ENCODE data around the gene OR10G6. TPM values are rescaled to one million over a fixed set of nuclear protein-coding genes. Genes with fewer than 3 reads are reported as not detected.

Gene OR10G6
- total RNA-seq (2022; extraction: Qiagen RNA extraction): not detected in 5 replicates

DNA sequence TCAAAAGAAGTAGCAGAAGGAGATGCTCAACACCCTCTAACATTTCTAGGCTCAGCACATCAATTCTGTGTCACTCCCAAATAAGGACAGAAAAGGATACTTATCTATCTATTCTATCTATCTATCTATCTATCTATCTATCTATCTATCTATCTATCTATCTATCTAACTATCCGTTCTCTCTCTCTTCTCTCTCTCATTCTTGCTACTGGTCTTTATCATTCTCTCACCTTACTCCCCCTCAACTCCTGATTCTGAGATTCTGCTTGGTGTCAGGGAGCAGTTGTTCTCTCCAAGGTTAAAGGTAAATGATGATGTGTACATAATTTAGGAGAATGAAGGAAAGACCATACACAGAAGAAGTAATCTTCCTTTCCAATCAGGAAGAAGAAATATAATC lies at the start of gene OR10G6:
OR10G6 (minus strand) TSS at position 43 of the 400 bp plus-strand sequence; CDS start at position 43, 0 bp downstream.

DNA sequence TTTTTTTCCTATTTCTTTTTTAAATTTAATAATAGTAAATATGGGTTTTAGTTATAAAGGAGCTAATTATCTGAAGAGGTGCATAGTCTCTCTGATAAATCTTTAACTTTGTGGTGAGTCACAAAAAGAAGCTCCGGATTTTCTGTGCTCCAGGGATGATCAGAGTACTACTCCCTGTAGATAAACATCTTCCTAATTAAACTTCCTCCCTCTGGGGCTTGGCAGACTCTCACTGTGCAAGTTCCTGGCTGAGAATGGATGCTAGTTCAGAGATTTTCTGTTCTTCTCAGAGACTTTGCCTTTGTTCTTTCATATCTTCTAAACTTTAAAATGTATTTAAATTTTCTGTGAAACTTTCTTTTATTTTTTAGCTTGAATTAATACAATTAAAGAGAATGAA lies 46.3 kb upstream of the OR10G6 start, which contains the start of gene OR10G7:
OR10G7 (minus strand) TSS at position 72 of the 400 bp plus-strand sequence. CDS start 2,324 bp downstream, outside the sequence.

GRCh38 chr11:124026498-124026897 lies 31.5 kb upstream of the OR10G6 start, which contains the start of gene OR10G8:
TSS of gene OR10G8 (plus strand) at chr11:124026798. CDS start at chr11:124029623, 2,825 bp downstream.

DNA sequence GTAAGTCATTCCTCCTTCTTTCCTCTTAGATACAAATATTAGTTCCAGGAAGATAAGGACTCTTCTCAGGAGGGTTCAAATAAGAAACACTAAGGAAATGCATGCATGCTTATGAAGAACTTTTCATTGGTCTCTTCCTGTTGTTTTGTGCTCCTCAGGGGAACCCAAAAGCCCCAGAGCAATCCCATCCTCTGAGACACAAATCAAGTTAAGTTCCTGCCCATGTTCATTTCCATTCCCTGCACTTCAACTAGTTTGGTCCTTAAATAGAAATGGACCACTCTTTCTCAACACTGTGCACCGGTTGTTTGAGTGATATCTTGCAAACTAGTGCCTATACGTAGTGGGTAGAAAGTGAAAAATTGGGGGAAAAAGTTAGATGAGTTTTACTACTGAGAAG lies 17.7 kb upstream of the OR10G6 start, which contains the start of gene OR10G4:
OR10G4 (plus strand) TSS at position 301 of the 400 bp plus-strand sequence. CDS start 2,578 bp downstream, outside the sequence.

DNA sequence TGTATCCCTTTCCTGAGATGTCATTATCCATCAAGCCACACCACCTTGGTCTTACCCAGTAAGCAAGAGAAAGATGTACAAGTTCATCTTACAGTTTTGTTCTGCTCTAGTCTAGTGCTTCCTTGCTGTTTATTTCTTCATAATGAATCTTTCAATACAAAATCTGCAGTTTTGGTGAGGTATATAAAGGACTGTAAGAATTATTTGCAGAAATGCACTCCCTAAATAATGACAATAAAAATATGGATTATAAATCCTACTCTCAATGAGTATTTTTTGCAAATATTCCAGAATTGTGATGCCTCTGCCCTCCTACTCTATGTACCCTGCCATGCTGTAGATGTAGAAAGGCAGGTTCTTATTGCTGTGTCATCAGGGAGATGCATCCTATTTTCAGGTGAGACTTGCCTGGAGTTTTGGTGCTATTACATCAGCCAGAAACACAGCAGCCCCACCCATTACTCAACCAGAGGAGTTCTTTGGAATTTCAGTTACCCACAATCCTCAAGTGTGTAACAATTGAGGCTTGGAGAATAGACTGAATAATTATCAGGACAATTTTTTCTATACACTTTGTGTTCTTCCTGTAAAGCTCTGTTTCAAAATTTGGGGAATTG lies 17.1 kb downstream of the OR10G6 start, which contains the start of gene OR10S1:
OR10S1 (minus strand) TSS at position 51 of the 617 bp plus-strand sequence. CDS start 117 bp downstream, outside the sequence.

Other genes with a start within 250 kb of the OR10G6 start
- gene OR6X1, start 240.6 kb downstream of the OR10G6 start, total RNA-seq (2022; extraction: Qiagen RNA extraction): not detected in 5 replicates
- not detected in 5 replicates for gene OR6M1, start 188.8 kb downstream of the OR10G6 start, total RNA-seq (2022; extraction: Qiagen RNA extraction)
- gene TMEM225, start 109.5 kb downstream of the OR10G6 start, total RNA-seq (2022; extraction: Qiagen RNA extraction): not detected in 5 replicates
- not detected in 5 replicates for gene OR8D4, start 93.0 kb downstream of the OR10G6 start, total RNA-seq (2022; extraction: Qiagen RNA extraction)
- gene OR4D5, start 55.5 kb downstream of the OR10G6 start, total RNA-seq (2022; extraction: Qiagen RNA extraction): not detected in 5 replicates
- not detected in 5 replicates for gene OR6T1, start 51.3 kb downstream of the OR10G6 start, total RNA-seq (2022; extraction: Qiagen RNA extraction)
- gene OR10S1, start 17.4 kb downstream of the OR10G6 start, total RNA-seq (2022; extraction: Qiagen RNA extraction): not detected in 5 replicates
- not detected in 5 replicates for gene OR10G4, start 17.8 kb upstream of the OR10G6 start, total RNA-seq (2022; extraction: Qiagen RNA extraction)
- gene OR10G9, start 27.9 kb upstream of the OR10G6 start, total RNA-seq (2022; extraction: Qiagen RNA extraction): not detected in 5 replicates
- not detected in 5 replicates for gene OR10G8, start 31.6 kb upstream of the OR10G6 start, total RNA-seq (2022; extraction: Qiagen RNA extraction)
- not detected in 5 replicates for gene OR10G7, start 46.2 kb upstream of the OR10G6 start, total RNA-seq (2022; extraction: Qiagen RNA extraction)
- 0.13 to 0.24 TPM (median 0.18 TPM) in 5 replicates for gene VWA5A, start 120.3 kb upstream of the OR10G6 start, total RNA-seq (2022; extraction: Qiagen RNA extraction)
- gene OR10D3, start 188.2 kb upstream of the OR10G6 start, total RNA-seq (2022; extraction: Qiagen RNA extraction): not detected in 5 replicates
- gene OR8G1, start 245.9 kb upstream of the OR10G6 start, total RNA-seq (2022; extraction: Qiagen RNA extraction): not detected in 5 replicates